Measurements from ENCODE around the gene ATP6V1F. TPM values are rescaled to one million over a fixed set of nuclear protein-coding genes. Genes with fewer than 3 reads are reported as not detected.

The ATP6V1F gene
- total RNA-seq, 1 donor from 2014 or later, result 119 TPM

Other genes with a start within 250 kb of the ATP6V1F start
- gene GARIN1A, start 190.6 kb upstream of the ATP6V1F start, total RNA-seq, result 1.5 TPM
- 65.3 TPM for gene CALU, start 123.5 kb upstream of the ATP6V1F start, total RNA-seq
- not detected for gene OPN1SW, start 87.1 kb upstream of the ATP6V1F start, total RNA-seq
- gene CCDC136, start 70.9 kb upstream of the ATP6V1F start, total RNA-seq, result 17.9 TPM
- 31.9 TPM for gene FLNC, start 32.5 kb upstream of the ATP6V1F start, total RNA-seq
- gene KCP, start 47.9 kb downstream of the ATP6V1F start, total RNA-seq, result 1.2 TPM
- gene IRF5, start 75.1 kb downstream of the ATP6V1F start, total RNA-seq, result 15.0 TPM
- 33.9 TPM for gene TNPO3, start 192.3 kb downstream of the ATP6V1F start, total RNA-seq